Measurements from ENCODE around the gene ZNF837.
A peak's percentile ranks its signal among the peaks of the same experiment; 100 is the strongest.

Gene ZNF837

GRCh38 chr19:58406818-58407657 lies 26.2 kb upstream of the ZNF837 start:
- H3K4me1 ChIP-seq (ENCODE audit: control insufficient read depth, insufficient read depth, low read length): peaks cover 4% of the 10 kb centered on the region; the same call in 1 of the 2 replicates
- POLR2A ChIA-PET: interaction anchor here (0.6 to 3.2 kb wide), 8 partner anchors 9 to 51 kb away, joined by 3 to 27 read pairs (median 6); partner anchors contain the start of genes RNF225, RPS5, ZNF324B and ZNF497
- peak overlapping the region; percentile 71; the same call in 1 of the 2 replicates for H3K27ac ChIP-seq (ENCODE audit: extremely low read depth, low read depth, low read length)
- peaks cover 9% of the 10 kb centered on the region in 2 experiments; a peak in 2 of 3 replicates for H3K36me3 ChIP-seq (ENCODE audit: control insufficient read depth in 2 of 2, insufficient read depth in 1 of 2, low read length in 2 of 2)
- peak overlapping the region; percentile 98; the same call in 1 of the 2 replicates for H3K4me3 ChIP-seq (ENCODE audit: low read depth, low read length)
- H3K9me3 ChIP-seq (ENCODE audit: control insufficient read depth, insufficient read depth, low read depth, low read length): no peaks in the 10 kb centered on the region
- CTCF ChIA-PET: interaction anchor here (0.6 to 1.1 kb wide), 3 partner anchors 10 to 91 kb away, joined by 3 read pairs; no protein-coding TSS in a partner anchor
- no peak for TF ChIP-seq ZNF571 (tag by site-specific recombination; IDR thresholded peaks at IDR 0.05)
- no peak for TF ChIP-seq SP7 (tag by site-specific recombination; IDR thresholded peaks at IDR 0.05)
- TF ChIP-seq BCL11A (tag by site-specific recombination; IDR thresholded peaks at IDR 0.05; ENCODE audit: low read depth): no peak
- no peak for TF ChIP-seq ZIC2 (tag by site-specific recombination; IDR thresholded peaks at IDR 0.05)
- TF ChIP-seq HOXA7 (CRISPR knock-in tag; IDR thresholded peaks at IDR 0.05; ENCODE audit: borderline replicate concordance): no peak
- no peak for TF ChIP-seq ZBTB10 (tag by site-specific recombination; IDR thresholded peaks at IDR 0.05)
- TF ChIP-seq ZNF10 (tag by site-specific recombination; IDR thresholded peaks at IDR 0.05): no peak
- no peak for TF ChIP-seq ZNF596 (tag by site-specific recombination; IDR thresholded peaks at IDR 0.05)
- TF ChIP-seq ZNF169 (tag by site-specific recombination; IDR thresholded peaks at IDR 0.05): no peak
- TF ChIP-seq ZNF585B (tag by site-specific recombination; IDR thresholded peaks at IDR 0.05): no peak
- TF ChIP-seq ZBTB7A (tag by site-specific recombination; IDR thresholded peaks at IDR 0.05; ENCODE audit: low read depth): no peak
- TF ChIP-seq ZFP3 (tag by site-specific recombination; IDR thresholded peaks at IDR 0.05; ENCODE audit: low read depth): no peak
- TF ChIP-seq ZNF248 (tag by site-specific recombination; IDR thresholded peaks at IDR 0.05): no peak
- peak; percentile 45 for TF ChIP-seq CTCF (tag by site-specific recombination; IDR thresholded peaks at IDR 0.05)
- TF ChIP-seq ZNF830 (tag by site-specific recombination; IDR thresholded peaks at IDR 0.05; ENCODE audit: low read depth): no peak
- no peak for TF ChIP-seq ZBTB1 (tag by site-specific recombination; IDR thresholded peaks at IDR 0.05)
- no peak for TF ChIP-seq ZNF704 (tag by site-specific recombination; IDR thresholded peaks at IDR 0.05)
- no peak for TF ChIP-seq ZSCAN5A (tag by site-specific recombination; IDR thresholded peaks at IDR 0.05)
- no peak for TF ChIP-seq ZNF146 (tag by site-specific recombination; IDR thresholded peaks at IDR 0.05)
- no peak for TF ChIP-seq HOXD13 (CRISPR knock-in tag; IDR thresholded peaks at IDR 0.05; ENCODE audit: borderline replicate concordance)
- peak; percentile 53 for TF ChIP-seq ZNF692 (tag by site-specific recombination; IDR thresholded peaks at IDR 0.05)
- 0 out of 2 replicates have a peak, but pooled peaks have one; percentile 21 for TF ChIP-seq HIC1 (tag by site-specific recombination; IDR thresholded peaks at IDR 0.05)
- peak; percentile 45; the same call in 1 of the 2 replicates for TF ChIP-seq PBX3 (CRISPR knock-in tag; IDR thresholded peaks at IDR 0.05)
- peak; percentile 28 for TF ChIP-seq SCRT2 (tag by site-specific recombination; IDR thresholded peaks at IDR 0.05)
- TF ChIP-seq YY2 (tag by site-specific recombination; IDR thresholded peaks at IDR 0.05): no peak

All from HEK293 (cell line).